ENCODE measurements around the gene USP6NL. TPM values are rescaled to one million over a fixed set of nuclear protein-coding genes. Genes with fewer than 3 reads are reported as not detected.

The USP6NL gene
- total RNA-seq, 1 experiment from 2014 or later, result 10.2 TPM

DNA sequence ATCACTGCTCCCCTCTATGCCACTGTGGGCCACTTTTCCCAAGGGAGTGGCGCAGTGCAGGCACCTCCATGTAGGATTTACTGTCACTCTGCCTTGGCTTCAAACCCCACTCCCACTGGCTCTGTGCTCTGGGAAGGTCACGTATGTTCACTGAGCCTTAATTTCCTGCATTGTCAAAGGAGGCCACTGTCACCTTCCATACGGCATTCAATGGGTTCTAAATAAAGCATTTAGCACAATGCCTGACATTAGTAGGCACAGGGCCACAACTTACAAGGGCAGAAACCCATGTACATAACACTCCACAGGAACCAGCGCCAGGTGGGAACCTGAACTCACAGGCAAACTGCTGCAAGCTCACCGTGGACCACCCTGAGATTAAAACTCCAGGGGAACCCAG, 196.4 kb downstream of the USP6NL start:
- no peak for DNase-seq (ENCODE audit: low read depth)

DNA sequence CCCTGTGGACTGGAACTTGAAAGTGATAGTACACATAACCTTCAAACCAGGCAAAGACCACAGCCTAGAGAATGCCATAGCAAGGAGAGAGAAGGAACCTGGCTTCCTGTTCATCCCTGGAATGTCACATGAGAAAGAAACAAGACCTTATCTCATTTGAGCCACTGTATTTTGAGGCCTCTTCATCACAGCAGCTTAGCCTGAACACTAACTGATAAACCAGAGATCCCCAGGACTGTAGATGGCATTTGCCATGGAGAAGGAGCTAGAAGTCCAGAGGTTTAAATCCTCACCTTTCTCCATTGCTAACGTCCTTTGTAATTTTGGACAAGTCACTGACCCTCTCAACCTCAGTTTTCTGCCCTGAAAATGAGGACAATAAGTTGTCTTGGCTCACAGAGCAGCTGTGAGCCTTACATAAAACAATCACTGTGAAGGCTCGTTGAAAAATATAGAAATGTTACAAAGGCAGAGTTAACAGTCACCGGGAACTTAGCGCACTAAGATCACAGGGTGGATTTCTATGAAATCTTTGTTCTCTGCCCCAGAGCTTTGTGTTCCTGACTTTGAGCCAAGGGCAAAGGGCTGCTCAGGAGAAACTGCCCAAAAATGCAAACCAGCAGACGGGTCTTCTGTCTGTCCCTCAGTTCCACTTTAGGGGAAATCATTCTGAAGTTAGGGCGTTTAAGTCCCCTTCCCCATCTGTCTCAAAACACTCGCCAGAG, 197.0 kb downstream of the USP6NL start:
- DNase-seq (ENCODE audit: low read depth), result no peak

DNA sequence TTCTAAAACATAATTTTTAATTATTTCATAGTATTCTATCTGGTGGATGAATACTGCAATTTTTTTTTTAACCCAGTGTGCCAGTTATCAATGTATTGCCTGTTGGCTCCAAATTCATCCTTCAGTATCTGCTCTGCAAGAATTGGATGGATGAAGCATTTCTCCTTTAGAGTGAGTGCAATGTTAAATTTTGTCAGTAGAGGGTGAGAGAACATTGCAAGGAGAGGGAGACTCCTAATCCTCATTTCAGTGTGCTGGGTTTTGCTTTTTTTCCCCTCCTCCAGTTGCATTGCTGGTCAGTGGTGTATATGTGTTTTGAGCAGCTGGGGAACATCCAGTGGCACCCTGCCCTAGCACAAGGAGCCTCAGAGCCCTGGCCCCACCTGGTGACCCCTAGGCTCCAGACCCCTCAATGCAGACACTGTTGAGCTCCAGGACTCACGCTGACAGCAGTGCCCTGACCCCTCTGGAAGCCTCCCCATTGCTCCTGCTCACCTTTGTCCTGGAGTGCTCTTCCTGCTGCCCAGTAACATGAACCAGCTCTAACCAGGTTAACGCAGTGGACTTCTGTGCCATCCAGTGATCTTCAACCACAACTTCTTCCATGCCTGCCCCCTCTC, 199.4 kb downstream of the USP6NL start:
- no peak for DNase-seq (ENCODE audit: low read depth)

DNA sequence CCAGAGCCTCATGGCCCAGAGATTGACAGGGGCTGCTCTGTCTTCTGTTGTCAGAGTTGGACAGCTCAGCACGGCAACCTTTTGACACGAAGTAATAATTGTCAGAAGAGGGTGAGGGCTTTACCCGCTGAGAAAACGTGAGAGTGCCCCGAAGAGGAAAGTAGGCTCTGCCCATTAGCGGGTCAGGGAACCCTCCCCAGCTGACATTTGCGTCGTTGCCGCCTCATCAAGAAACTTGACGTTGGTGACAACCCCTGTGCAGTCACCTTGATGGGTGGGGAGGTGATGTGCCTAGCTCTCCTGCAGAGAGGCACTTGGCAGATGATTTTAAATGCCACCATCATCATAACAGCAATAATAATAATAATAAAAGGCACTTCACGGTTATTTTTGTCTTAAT, 202.1 kb downstream of the USP6NL start:
- DNase-seq (ENCODE audit: low read depth), result no peak

DNA sequence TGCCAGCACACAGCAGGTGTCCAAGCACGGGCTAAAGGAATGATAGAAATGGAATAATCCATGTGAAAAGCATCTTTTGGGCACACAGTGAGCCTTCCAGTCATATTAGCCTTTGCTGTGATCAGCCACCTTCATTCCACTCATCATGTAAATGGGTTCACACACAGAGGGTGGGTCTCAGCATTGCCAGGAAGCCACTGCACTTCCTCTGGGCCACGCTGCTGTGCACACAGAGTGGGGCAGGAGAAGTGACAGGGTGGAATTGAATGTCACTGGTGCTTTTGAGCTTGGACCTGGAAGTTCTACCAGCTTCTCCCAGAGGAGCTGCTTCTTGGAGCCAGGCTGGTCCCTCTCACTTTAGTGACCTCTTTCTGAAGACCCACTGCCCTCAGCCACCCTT, 203.5 kb downstream of the USP6NL start:
- DNase-seq (ENCODE audit: low read depth), result no peak

DNA sequence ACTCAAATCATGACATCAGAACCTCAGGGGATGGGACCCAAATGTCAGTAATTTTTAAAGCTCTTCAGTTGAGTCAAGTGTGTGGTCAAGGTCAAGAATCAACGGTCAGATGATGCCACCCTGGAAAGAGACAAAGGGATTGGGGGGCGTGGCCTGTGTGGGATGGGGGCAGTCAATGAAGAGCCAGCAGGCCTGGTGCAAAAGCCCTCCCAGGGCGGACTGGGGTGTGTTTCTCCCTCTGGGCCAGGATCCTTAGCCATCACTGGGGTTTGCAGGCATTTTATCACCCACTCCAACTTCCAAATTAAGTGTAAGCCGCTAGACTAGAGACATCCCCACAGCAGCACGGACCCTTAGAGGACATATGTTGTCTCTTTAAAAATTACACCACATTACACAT, 204.7 kb downstream of the USP6NL start:
- no peak for DNase-seq (ENCODE audit: low read depth)

DNA sequence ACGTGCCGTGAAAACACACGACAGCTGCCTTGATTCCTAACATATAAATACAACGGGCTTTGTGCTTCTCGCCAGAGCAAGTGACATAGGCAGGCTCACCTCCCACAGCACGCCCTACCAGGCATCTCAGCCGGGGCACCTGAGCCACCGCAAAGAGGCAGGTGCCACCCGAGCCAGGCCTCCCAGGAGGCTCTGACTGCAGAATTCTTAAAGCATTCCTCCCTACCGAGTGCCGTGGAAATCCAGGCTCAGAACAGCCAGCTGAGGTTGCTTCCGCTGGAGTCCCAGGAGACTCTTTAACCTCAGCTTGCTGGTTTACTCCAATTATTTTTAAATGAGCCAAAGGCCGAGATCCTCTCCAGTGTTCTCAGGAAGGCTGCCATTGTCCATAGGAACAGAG, 206.5 kb downstream of the USP6NL start:
- DNase-seq (ENCODE audit: low read depth), result no peak

Other genes starting within 250 kb of the USP6NL start
- gene ECHDC3, start 130.7 kb upstream of the USP6NL start, total RNA-seq (2014; rRNA removed; shearing (Covaris generic)), result 7.9 TPM in 2 replicates
- gene PROSER2, start 211.7 kb upstream of the USP6NL start, total RNA-seq (2014; rRNA removed; shearing (Covaris generic)), result 22.4 and 35.7 TPM in 2 replicates

Data from Daoy (cell line).